ENCODE measurements around the gene MRGPRX2. TPM values are rescaled to one million over a fixed set of nuclear protein-coding genes. Genes with fewer than 3 reads are reported as not detected.

MRGPRX2 gene
- total RNA-seq, 4 donors from 2014 or later = 0.45 TPM; not detected in 3

GRCh38 chr11:19027829-19028595 lies 32.5 kb downstream of the MRGPRX2 start:
- no peak for DNase-seq (ENCODE audit: low spot score in 2 of 2)
- Histone ChIP-seq H3K27me3 (no peaks in the 10 kb centered on the region), H3K36me3 (no peaks in the 10 kb centered on the region), H3K4me3 (no peak overlapping the region), H3K9me3 (no peaks in the 10 kb centered on the region), H3K27ac (no peak overlapping the region), H3K4me1 (no peaks in the 10 kb centered on the region)
- 61% methylated on average over 2 of the region's 2 CpGs for WGBS
- no peak for TF ChIP-seq POLR2AphosphoS5 (IDR thresholded peaks at IDR 0.05)

DNA sequence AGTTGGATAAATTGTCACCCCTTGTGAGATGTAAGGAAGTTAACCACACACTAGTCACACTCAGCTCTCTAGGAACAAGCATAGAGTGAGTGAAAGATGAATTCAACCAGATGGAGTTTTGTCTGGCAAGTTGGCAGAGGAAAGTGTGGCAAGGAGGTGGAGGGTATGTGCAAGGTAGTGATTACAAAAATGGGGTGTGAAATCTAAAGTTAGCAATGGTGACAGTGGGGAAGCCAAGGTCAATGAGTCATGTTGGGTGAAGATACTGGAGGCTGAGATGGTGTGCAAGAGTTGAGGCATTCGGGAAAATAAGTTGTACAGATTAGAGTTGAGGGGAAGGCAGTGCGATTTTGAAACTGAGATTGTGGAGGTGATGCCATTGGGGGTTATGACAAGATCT lies 33.7 kb downstream of the MRGPRX2 start:
- 86% methylated on average over 2 of the region's 2 CpGs for WGBS

GRCh38 chr11:19025481-19026406 lies 34.8 kb downstream of the MRGPRX2 start:
- Histone ChIP-seq H3K4me1 (no peaks in the 10 kb centered on the region), H3K27ac (no peak overlapping the region), H3K36me3 (no peaks in the 10 kb centered on the region), H3K4me3 (no peak overlapping the region), H3K9me3 (no peaks in the 10 kb centered on the region), H3K27me3 (no peaks in the 10 kb centered on the region)
- no peak for DNase-seq (ENCODE audit: low spot score in 2 of 2)
- no peak for TF ChIP-seq POLR2AphosphoS5 (IDR thresholded peaks at IDR 0.05)
- TF ChIP-seq POLR2A (IDR thresholded peaks at IDR 0.05) = no peak
- TF ChIP-seq CTCF (IDR thresholded peaks at IDR 0.05) = no peak
- TF ChIP-seq EP300 (IDR thresholded peaks at IDR 0.05) = no peak
- WGBS = 13% methylated on average over 5 of the region's 5 CpGs

More for the DNA sequence above, 33.7 kb downstream of the MRGPRX2 start:
- Histone ChIP-seq H3K9me3 (no peaks in the 10 kb centered on the region), H3K36me3 (no peaks in the 10 kb centered on the region), H3K4me1 (no peaks in the 10 kb centered on the region), H3K4me3 (no peak overlapping the region), H3K27ac (no peak overlapping the region), H3K27me3 (no peaks in the 10 kb centered on the region)
- no peak for TF ChIP-seq POLR2AphosphoS5 (IDR thresholded peaks at IDR 0.05)
- no peak for DNase-seq (ENCODE audit: low spot score in 2 of 2)

DNA sequence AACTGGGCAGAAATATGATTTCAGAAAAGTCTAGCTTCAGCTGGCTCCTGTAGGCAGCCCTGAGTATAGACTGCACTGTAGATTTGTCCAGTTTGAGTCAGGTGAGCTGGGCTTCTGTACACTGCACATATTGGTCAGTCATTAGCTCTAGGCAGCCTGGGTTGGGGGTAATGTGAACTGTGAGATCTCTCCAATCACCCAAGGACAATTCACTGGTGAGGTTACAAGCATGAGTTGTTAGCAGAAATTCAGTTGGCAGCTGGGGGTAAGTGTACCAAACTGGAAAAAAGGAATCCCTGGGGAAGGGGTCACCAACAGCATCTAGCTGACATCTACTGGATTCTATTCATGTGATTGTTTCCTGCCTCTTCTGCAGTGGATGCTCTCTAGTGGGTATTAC lies 39.7 kb downstream of the MRGPRX2 start:
- Histone ChIP-seq H3K4me1 (no peaks in the 10 kb centered on the region), H3K9me3 (no peaks in the 10 kb centered on the region), H3K27ac (no peak overlapping the region), H3K4me3 (no peak overlapping the region), H3K36me3 (no peaks in the 10 kb centered on the region), H3K27me3 (no peaks in the 10 kb centered on the region)
- no peak for DNase-seq (ENCODE audit: low spot score in 2 of 2)
- TF ChIP-seq POLR2A (IDR thresholded peaks at IDR 0.05) (no peak), CTCF (IDR thresholded peaks at IDR 0.05) (no peak), POLR2AphosphoS5 (IDR thresholded peaks at IDR 0.05) (no peak), EP300 (IDR thresholded peaks at IDR 0.05) (no peak)

GRCh38 chr11:19018901-19019300 lies 41.6 kb downstream of the MRGPRX2 start:
- TF ChIP-seq POLR2A (IDR thresholded peaks at IDR 0.05) (no peak), CTCF (IDR thresholded peaks at IDR 0.05) (no peak)
- H3K27me3 ChIP-seq = no peaks in the 10 kb centered on the region
- no peak overlapping the region for H3K27ac ChIP-seq
- 15% methylated on average over 3 of the region's 3 CpGs for WGBS
- no peak for DNase-seq (ENCODE audit: low spot score in 2 of 2)
- H3K9me3 ChIP-seq = no peaks in the 10 kb centered on the region
- no peaks in the 10 kb centered on the region for H3K36me3 ChIP-seq
- no peaks in the 10 kb centered on the region for H3K4me1 ChIP-seq
- H3K4me3 ChIP-seq = no peak overlapping the region

DNA sequence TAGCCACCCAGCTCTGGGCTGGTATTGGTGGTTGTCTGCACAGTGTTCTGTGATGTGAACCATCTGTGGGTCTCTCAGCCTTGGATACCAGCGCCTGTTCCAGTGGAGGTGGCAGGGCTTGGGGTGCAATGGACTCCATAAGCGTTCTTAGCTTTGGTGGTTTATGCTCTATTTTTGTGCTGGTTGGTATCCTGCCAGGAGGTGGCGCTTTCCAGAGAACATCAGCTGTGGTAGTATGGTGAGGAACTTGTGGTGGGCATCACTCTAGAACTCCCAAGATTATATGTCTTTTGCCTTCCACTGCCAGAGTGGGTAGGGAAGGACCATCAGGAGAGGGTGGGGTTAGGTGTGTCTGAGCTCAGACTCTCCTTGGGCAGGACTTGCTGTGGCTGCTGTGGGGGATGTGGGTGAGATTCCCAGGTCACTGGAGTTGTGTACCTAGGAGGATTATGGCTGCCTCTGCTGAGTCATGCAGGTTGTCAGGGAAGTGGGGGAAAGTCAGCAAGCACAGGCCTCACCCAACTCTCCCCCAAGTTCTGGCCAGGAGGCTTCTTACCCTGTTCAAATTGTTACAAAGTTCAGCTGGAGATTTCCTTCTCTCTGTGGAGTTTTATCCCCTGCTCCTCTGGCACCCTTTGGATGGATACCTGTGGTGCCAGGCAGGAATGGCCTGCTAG lies 47.2 kb downstream of the MRGPRX2 start:
- H3K36me3 ChIP-seq = no peaks in the 10 kb centered on the region
- WGBS = 74% methylated on average over 3 of the region's 3 CpGs
- DNase-seq (ENCODE audit: low spot score in 2 of 2) = no peak
- no peaks in the 10 kb centered on the region for H3K27me3 ChIP-seq
- H3K27ac ChIP-seq = no peak overlapping the region
- H3K4me3 ChIP-seq = no peak overlapping the region
- no peaks in the 10 kb centered on the region for H3K9me3 ChIP-seq
- no peaks in the 10 kb centered on the region for H3K4me1 ChIP-seq
- TF ChIP-seq CTCF (IDR thresholded peaks at IDR 0.05) = no peak
- no peak for TF ChIP-seq POLR2AphosphoS5 (IDR thresholded peaks at IDR 0.05)
- TF ChIP-seq POLR2A (IDR thresholded peaks at IDR 0.05) = no peak
- TF ChIP-seq EP300 (IDR thresholded peaks at IDR 0.05) = no peak

Data from suprapubic skin (tissue), 4 donors.